ENCODE data around the gene ZBTB34.

ZBTB34 gene

DNA sequence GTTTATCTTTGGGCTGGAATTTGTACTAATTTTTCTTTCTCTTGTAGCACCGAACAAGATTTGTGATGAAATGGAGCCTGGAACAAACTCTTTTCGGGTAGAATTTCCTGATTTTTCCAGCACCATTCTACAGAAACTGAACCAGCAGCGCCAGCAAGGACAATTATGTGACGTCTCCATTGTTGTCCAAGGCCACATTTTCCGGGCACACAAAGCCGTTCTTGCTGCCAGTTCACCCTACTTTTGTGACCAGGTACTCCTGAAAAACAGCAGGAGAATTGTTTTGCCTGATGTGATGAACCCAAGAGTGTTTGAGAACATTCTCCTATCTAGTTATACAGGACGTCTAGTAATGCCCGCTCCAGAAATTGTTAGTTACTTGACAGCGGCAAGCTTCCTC, 28.0 kb upstream of the ZBTB34 start:
- Histone ChIP-seq H3K9me3 (ENCODE audit: insufficient read depth, low read depth, low read length) (no peaks in the 10 kb centered on the region), H3K4me1 (ENCODE audit: insufficient read depth, low read length) (no peaks in the 10 kb centered on the region), H3K27me3 (ENCODE audit: insufficient read depth, low read length) (no peaks in the 10 kb centered on the region), H3K36me3 (ENCODE audit: insufficient read depth, low read depth, low read length) (peaks cover 31% of the 10 kb centered on the region), H3K27ac (ENCODE audit: low read length) (no peak overlapping the region), H3K9ac (ENCODE audit: low read depth, low read length) (no peak overlapping the region), H3K4me3 (ENCODE audit: low read length) (no peak overlapping the region)

DNA sequence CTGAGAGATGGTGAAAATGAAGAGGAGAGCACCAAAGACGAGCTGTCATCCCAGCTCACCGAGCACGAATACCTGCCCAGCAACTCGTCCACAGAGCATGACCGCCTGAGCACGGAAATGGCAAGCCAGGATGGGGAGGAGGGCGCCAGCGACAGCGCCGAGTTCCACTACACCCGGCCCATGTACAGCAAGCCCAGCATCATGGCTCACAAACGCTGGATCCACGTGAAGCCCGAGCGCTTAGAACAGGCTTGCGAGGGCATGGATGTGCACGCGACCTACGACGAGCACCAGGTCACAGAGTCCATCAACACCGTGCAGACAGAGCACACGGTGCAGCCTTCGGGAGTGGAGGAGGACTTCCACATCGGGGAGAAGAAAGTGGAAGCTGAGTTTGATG, 27.4 kb upstream of the ZBTB34 start:
- Histone ChIP-seq H3K9ac (ENCODE audit: low read depth, low read length) (no peak overlapping the region), H3K27me3 (ENCODE audit: insufficient read depth, low read length) (no peaks in the 10 kb centered on the region), H3K4me3 (ENCODE audit: low read length) (no peak overlapping the region), H3K36me3 (ENCODE audit: insufficient read depth, low read depth, low read length) (peaks cover 31% of the 10 kb centered on the region), H3K4me1 (ENCODE audit: insufficient read depth, low read length) (no peaks in the 10 kb centered on the region), H3K9me3 (ENCODE audit: insufficient read depth, low read depth, low read length) (no peaks in the 10 kb centered on the region), H3K27ac (ENCODE audit: low read length) (no peak overlapping the region)

DNA sequence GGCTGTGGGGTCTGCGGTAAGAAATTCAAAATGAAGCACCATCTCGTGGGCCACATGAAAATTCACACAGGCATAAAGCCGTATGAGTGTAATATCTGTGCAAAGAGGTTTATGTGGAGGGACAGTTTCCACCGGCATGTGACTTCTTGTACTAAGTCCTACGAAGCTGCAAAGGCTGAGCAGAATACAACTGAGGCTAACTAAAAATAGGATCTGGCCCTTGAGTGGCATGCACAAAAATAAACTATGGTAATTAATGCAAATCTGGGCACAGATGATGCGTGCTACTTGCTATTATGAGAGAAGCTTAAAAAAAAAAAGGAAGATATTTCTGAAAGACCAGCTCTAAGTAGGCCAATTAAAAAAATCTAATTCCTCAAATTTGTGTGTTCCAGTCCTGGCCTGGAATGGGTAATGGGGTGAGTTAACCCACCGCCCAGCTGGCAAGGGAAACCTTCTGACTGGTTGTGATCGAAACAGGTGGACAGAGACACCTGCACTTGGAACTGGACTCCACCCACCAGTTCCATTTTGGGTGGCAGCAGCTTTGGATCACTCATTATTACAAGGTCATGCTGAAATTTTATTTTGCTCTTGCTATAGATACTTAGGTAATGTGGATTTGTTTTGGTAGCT, 26.6 kb upstream of the ZBTB34 start:
- H3K4me1 ChIP-seq (ENCODE audit: insufficient read depth, low read length) = no peaks in the 10 kb centered on the region
- H3K36me3 ChIP-seq (ENCODE audit: insufficient read depth, low read depth, low read length) = peaks cover 31% of the 10 kb centered on the region
- no peak overlapping the region for H3K4me3 ChIP-seq (ENCODE audit: low read length)
- H3K9ac ChIP-seq (ENCODE audit: low read depth, low read length) = no peak overlapping the region
- H3K27me3 ChIP-seq (ENCODE audit: insufficient read depth, low read length) = no peaks in the 10 kb centered on the region
- H3K9me3 ChIP-seq (ENCODE audit: insufficient read depth, low read depth, low read length) = no peaks in the 10 kb centered on the region
- no peak overlapping the region for H3K27ac ChIP-seq (ENCODE audit: low read length)

DNA sequence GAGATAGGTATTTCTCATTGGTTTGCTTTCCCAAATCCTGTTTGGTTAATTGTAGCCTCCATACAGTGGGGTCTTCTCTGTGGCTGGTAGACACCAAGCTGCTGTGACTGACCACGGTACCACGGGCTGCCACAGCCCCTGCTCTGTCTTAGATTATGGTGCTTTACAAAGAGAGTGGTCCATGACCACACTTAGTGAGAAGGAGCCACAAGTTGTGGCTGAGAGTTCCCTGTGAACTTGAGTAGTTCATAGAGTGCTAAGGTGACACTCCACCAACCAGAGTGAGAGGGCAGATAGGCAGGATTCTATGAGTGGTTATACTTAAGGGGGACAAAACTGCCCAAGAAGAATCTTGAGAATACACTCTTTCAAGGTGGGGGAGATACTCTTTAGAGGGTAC, 25.8 kb upstream of the ZBTB34 start:
- Histone ChIP-seq H3K9me3 (ENCODE audit: insufficient read depth, low read depth, low read length) (no peaks in the 10 kb centered on the region), H3K36me3 (ENCODE audit: insufficient read depth, low read depth, low read length) (peaks cover 31% of the 10 kb centered on the region), H3K27me3 (ENCODE audit: insufficient read depth, low read length) (no peaks in the 10 kb centered on the region)

DNA sequence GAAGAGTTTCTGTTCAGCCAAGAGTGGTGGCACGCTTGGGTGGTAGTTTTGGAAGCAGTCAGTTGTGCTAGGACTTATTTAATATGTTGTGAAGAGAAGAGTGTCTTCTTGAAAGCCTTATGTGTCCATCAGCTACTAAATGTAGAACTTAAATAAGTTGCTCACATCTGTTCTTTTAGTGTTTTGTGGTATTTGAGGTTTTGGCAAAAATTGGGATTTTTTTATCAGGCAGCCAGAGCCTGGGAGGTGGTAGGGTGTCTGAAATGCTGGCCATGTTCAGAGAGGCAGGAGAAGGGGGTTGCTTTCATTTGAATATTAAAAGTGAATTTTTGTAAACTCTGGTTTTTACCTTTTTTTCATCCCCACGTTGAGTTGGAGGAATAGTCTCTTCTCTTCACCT, 24.2 kb upstream of the ZBTB34 start:
- Histone ChIP-seq H3K36me3 (ENCODE audit: insufficient read depth, low read depth, low read length) (peaks cover 31% of the 10 kb centered on the region), H3K27me3 (ENCODE audit: insufficient read depth, low read length) (no peaks in the 10 kb centered on the region), H3K4me1 (ENCODE audit: insufficient read depth, low read length) (no peaks in the 10 kb centered on the region), H3K9ac (ENCODE audit: low read depth, low read length) (no peak overlapping the region), H3K4me3 (ENCODE audit: low read length) (no peak overlapping the region), H3K9me3 (ENCODE audit: insufficient read depth, low read depth, low read length) (no peaks in the 10 kb centered on the region), H3K27ac (ENCODE audit: low read length) (no peak overlapping the region)

More for the DNA sequence above, 25.8 kb upstream of the ZBTB34 start:
- H3K9ac ChIP-seq (ENCODE audit: low read depth, low read length) = no peak overlapping the region
- H3K27ac ChIP-seq (ENCODE audit: low read length) = no peak overlapping the region
- H3K4me3 ChIP-seq (ENCODE audit: low read length) = no peak overlapping the region
- H3K4me1 ChIP-seq (ENCODE audit: insufficient read depth, low read length) = no peaks in the 10 kb centered on the region

DNA sequence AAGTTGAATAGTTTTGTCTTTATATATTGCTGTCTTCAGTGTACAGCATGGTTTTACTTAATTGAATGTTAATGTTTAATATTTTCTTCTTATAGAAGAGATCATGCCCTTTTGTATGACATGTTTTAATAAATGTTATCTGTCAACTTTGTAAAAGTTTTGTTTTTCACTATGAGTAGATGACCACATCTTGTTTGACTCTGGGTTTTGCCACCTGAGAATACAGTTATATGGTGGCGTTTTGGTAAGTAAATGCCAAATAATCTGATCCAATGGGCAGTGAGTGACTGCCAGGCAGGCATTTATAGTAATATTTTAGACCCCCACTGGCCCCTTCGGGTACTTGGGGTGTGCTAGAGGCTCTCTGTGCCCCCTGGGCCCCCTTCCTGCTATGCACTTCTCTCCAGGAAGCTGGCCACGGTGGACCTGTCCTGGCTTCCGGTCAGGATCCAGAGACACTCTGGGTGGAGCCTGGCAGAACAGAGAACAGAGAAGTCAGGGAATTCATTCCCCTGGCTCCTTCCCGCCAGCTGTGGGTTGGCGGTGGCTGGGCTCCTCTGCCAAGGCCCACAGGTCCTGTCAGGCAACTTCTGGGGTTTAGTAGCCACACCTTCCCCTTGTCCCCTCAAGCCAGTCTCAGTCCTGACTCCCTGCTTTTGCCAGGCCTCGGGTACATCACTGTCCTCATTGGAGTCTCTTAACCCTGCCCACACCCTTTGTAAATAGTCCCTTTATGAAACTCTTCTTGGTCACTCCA, 22.2 kb upstream of the ZBTB34 start:
- Histone ChIP-seq H3K27ac (ENCODE audit: low read length) (no peak overlapping the region), H3K9ac (ENCODE audit: low read depth, low read length) (no peak overlapping the region), H3K9me3 (ENCODE audit: insufficient read depth, low read depth, low read length) (no peaks in the 10 kb centered on the region)

DNA sequence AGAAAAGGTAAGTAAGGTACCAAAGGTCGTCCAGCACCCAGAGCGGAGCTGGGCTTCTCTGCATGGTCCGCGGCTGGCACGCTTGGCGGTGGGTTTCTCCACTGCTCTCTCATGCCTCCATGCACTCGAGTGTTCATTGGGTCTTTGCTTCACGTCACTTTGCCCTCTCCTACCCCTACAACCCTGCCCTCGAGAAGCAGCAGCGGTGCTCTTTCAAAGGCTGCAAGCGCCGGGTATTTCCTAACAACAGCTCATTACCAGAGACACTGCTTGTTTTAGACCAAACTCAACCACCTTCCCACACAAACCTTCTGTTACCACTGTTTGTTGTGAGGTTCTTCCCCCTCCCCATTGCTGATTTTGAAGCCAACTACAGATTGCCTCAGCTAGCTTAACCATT, 21.5 kb upstream of the ZBTB34 start:
- no peaks in the 10 kb centered on the region for H3K4me1 ChIP-seq (ENCODE audit: insufficient read depth, low read length)
- H3K27me3 ChIP-seq (ENCODE audit: insufficient read depth, low read length) = no peaks in the 10 kb centered on the region
- H3K4me3 ChIP-seq (ENCODE audit: low read length) = no peak overlapping the region
- H3K9ac ChIP-seq (ENCODE audit: low read depth, low read length) = no peak overlapping the region
- no peak overlapping the region for H3K27ac ChIP-seq (ENCODE audit: low read length)
- H3K36me3 ChIP-seq (ENCODE audit: insufficient read depth, low read depth, low read length) = peaks cover 13% of the 10 kb centered on the region
- no peaks in the 10 kb centered on the region for H3K9me3 ChIP-seq (ENCODE audit: insufficient read depth, low read depth, low read length)

More for the DNA sequence above, 22.2 kb upstream of the ZBTB34 start:
- Histone ChIP-seq H3K36me3 (ENCODE audit: insufficient read depth, low read depth, low read length) (peaks cover 19% of the 10 kb centered on the region), H3K4me3 (ENCODE audit: low read length) (no peak overlapping the region), H3K27me3 (ENCODE audit: insufficient read depth, low read length) (no peaks in the 10 kb centered on the region), H3K4me1 (ENCODE audit: insufficient read depth, low read length) (no peaks in the 10 kb centered on the region)

DNA sequence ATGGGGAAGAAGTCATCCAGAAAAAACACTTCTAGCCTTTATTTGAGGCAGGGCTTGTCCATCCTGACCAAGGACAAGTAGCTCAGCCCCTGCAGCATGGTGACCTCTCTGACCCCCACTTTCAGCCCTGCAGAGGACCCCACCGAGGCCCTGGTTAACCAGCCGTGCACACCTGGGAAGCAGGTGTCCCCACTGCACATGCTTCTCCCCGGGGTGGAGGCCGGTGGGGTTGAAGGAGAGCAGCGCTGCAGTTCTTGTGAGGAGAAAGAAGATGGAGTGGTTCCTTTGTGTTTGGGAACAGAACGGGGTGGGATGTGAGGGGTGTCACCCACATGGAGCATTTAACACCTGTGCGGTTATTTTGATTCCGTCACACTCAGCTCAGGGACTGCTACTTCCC, 21.1 kb upstream of the ZBTB34 start:
- H3K9me3 ChIP-seq (ENCODE audit: insufficient read depth, low read depth, low read length) = no peaks in the 10 kb centered on the region
- peaks cover 9% of the 10 kb centered on the region for H3K36me3 ChIP-seq (ENCODE audit: insufficient read depth, low read depth, low read length)
- H3K9ac ChIP-seq (ENCODE audit: low read depth, low read length) = no peak overlapping the region
- H3K4me3 ChIP-seq (ENCODE audit: low read length) = no peak overlapping the region
- H3K27me3 ChIP-seq (ENCODE audit: insufficient read depth, low read length) = no peaks in the 10 kb centered on the region
- no peaks in the 10 kb centered on the region for H3K4me1 ChIP-seq (ENCODE audit: insufficient read depth, low read length)
- H3K27ac ChIP-seq (ENCODE audit: low read length) = no peak overlapping the region

DNA sequence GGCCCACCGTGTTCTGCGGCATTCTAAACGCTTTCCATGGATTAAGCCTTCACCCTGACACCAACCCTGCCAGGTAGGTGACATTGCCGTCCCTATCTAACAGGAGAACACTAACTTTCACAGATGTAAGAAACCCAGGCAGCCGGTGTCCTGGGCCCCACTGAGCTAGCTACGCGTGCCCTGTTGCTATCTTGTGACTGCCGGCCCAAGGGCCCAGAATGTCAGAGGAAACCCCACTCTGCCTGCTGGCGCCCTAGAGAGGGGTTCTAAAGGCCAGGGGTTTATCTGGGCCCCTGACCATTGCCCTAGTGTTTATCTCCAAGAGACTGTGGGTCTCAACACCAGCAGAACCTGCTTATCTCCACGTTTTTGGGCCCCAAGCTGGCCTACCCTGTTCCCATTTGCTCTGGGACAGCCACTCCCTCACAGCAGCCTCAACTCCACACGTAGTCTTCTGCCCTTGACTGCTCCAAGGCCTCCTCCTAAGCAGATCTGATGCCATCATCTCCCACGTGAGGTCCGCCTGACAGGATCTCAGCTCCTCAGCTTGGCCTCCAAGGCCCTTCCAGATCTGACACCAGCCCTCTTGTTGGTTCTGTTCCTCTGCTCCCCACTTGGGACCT, 18.1 kb upstream of the ZBTB34 start:
- no peak overlapping the region for H3K9ac ChIP-seq (ENCODE audit: low read depth, low read length)
- H3K36me3 ChIP-seq (ENCODE audit: insufficient read depth, low read depth, low read length) = no peaks in the 10 kb centered on the region
- no peak overlapping the region for H3K27ac ChIP-seq (ENCODE audit: low read length)
- H3K27me3 ChIP-seq (ENCODE audit: insufficient read depth, low read length) = no peaks in the 10 kb centered on the region
- no peaks in the 10 kb centered on the region for H3K4me1 ChIP-seq (ENCODE audit: insufficient read depth, low read length)
- no peak overlapping the region for H3K4me3 ChIP-seq (ENCODE audit: low read length)
- no peaks in the 10 kb centered on the region for H3K9me3 ChIP-seq (ENCODE audit: insufficient read depth, low read depth, low read length)

DNA sequence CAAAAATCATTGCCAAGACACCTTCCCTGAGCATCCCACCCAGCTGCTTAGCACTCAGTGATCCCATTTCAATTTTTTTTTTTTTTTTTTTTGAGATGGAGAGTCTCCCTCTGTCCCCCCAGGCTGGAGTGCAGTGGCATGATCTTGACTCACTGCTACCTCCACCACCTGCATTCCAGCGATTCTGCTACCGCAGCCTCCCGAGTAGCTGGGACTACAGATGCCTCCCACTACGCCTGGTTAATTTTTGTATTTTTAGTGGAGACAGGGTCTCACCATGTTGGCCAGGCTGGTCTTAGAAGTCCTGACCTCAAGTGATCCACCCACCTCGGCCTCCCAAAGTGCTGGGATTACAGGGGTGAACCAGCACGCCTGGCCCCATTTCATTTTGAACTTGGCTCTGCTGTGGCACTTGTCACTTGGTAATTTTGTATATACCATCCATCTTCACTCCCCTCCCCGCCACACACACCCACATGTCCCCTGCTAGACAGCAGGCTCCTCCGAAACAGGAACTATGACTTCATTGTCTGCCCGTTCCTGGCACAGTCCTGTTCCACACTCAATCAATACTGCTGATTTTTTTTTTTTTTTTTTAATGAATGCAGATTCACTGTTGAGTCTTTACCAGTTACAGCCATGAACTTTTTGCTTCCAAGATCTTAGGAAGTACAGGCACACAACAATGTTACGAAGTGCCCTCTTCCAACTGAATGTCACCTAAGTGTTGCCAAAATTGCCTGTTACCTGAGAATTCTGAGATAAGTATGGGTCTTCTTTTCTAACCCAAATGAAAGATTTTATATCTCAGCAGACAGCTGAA, 17.3 kb upstream of the ZBTB34 start:
- no peaks in the 10 kb centered on the region for H3K36me3 ChIP-seq (ENCODE audit: insufficient read depth, low read depth, low read length)
- no peak overlapping the region for H3K9ac ChIP-seq (ENCODE audit: low read depth, low read length)
- no peaks in the 10 kb centered on the region for H3K9me3 ChIP-seq (ENCODE audit: insufficient read depth, low read depth, low read length)
- no peak overlapping the region for H3K4me3 ChIP-seq (ENCODE audit: low read length)
- H3K4me1 ChIP-seq (ENCODE audit: insufficient read depth, low read length) = no peaks in the 10 kb centered on the region
- H3K27ac ChIP-seq (ENCODE audit: low read length) = no peak overlapping the region
- no peaks in the 10 kb centered on the region for H3K27me3 ChIP-seq (ENCODE audit: insufficient read depth, low read length)

DNA sequence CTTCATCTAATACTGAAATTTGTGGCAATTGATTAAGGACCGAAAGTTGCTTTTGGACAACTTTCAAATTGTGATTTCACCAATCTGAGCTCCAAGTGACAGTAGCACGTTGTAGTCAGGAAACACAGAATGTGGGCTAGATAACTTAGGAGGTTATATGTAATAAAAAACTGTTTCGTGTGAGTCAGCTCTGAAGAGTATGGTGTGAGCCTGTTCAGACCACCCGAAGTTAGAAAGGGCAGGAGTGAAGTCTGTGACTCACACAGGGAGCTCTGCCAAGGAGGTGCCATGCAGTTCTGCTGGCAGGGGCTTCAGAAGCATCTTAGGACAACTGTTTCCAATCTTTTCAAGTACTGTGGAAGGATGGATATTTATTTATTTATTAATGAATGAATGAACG, 16.4 kb upstream of the ZBTB34 start:
- no peak overlapping the region for H3K9ac ChIP-seq (ENCODE audit: low read depth, low read length)
- no peaks in the 10 kb centered on the region for H3K36me3 ChIP-seq (ENCODE audit: insufficient read depth, low read depth, low read length)
- no peak overlapping the region for H3K4me3 ChIP-seq (ENCODE audit: low read length)
- H3K9me3 ChIP-seq (ENCODE audit: insufficient read depth, low read depth, low read length) = no peaks in the 10 kb centered on the region
- H3K27ac ChIP-seq (ENCODE audit: low read length) = no peak overlapping the region
- H3K27me3 ChIP-seq (ENCODE audit: insufficient read depth, low read length) = no peaks in the 10 kb centered on the region
- H3K4me1 ChIP-seq (ENCODE audit: insufficient read depth, low read length) = no peaks in the 10 kb centered on the region

Measured in iPS-20b (cell line).